Stimulated activated CD8-positive, alpha-beta memory T cell treated with anti-CD3 and anti-CD28 coated beads, Interleukin-7, amount 100 ng/mL, for 48 hours (primary cell): ENCODE data around the gene CYSTM1.
"Not testable (repeated sequence)": the region's sequence is repeated elsewhere in the genome, so short reads cannot be mapped to it uniquely, and the experiment has no call there.

Source experiments
- DNase-seq, 2 donors: peaks; one replicate each; pipeline ENCODE4 v3.0.0-alpha.2; 2020; ENCODE audit warnings: low read depth in 1 of 2; ENCODE audit errors: extremely low read depth in 1 of 2

CYSTM1 gene

DNA sequence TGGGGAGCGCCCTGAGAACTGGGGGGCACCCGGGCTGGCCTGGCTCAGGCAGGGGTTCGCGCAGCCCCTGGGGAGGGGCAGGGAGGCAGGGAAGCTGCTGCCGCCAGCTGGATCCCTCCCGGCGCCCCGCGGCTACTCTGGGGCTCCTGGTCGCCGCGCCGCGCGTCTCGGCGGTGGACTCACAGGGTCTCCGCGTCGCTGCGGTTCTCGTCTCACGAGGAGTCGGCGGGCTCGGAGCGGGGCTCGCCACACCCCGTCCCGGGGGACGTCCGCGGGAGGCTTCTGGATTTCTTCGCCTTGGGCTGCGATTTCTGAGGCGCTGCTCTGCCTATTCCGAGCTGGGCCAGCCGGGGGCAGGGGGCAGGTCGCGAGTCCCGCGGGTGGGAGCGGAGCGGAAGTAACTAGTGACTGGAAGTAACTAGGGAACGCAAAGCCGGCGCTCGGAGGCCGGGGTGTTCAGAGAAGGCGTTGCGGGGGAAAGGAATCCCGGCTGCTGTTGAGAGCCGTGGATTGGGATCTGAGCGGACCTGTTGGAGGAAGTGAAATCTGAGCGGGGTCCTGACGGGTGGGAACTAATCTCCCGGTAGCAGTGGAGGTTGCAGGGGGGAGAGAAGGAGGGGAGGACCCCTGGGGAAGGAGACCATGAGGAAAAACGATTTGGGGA, 511 bp downstream of the CYSTM1 start:
- peak; percentile 32 to 45 for DNase-seq

DNA sequence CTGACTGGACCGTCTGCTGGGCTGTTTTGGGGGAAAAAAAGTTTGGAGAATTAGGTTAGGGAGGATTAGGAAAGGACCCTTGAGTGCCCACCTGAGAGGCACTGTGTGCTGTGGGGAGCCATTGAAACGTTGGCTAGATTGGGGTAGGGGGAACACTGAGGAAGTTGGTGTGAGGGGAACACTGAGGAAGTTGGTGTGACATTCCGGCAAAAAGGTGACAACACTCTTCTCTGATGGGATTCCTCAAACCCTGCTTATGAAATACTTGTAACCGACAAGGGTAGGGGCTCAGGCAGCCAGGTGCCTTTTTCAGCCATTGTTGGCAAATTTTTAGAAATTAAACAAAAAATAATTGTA, 1.0 kb downstream of the CYSTM1 start:
- DNase-seq, result no peak

DNA sequence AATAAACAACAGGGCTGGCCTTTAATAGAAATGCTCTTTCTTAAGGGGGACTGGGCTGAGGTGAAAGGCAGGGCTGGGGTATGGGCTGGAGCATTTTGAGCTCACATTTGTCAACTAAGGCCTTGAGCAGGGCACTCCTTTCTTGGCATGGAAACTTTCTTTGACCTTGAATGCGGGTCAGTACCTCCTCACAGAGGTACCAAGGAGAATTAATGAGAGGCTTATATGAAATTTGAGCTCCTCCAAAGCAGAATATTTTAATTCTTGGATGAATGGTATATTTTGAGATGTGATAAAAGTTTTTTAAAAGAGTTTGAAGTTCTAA, 3.1 kb downstream of the CYSTM1 start:
- no peak for DNase-seq

DNA sequence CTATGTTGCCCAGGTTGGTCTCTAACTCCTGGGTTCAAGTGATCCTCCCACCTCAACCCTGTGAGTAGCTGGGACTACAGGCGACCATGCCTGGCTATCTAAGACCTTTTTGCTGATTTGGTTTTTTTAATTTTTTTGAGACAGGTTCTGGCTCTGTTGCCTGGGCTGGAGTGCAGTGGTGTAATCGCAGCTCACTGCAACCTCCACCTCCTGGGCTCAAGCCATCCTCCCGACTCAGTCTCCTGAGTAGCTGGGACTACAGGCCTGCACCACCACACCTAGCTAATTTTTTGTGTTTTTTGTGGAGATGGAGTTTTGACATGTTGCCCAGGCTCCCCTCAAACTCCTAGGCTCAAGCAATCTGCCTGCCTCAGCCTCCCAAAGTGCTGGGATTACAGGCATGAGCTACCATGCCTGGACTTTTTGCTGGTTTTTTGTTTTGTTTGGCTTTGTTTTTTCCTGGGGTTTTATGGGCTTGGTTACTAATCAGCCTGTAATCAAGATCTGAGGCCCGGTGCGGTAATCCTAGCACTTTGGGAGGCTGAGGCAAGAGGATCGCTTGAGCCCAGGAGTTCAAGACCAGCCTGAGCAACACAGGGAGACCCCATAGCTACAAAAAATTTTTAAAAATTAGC, 3.6 kb downstream of the CYSTM1 start:
- no peak for DNase-seq

DNA sequence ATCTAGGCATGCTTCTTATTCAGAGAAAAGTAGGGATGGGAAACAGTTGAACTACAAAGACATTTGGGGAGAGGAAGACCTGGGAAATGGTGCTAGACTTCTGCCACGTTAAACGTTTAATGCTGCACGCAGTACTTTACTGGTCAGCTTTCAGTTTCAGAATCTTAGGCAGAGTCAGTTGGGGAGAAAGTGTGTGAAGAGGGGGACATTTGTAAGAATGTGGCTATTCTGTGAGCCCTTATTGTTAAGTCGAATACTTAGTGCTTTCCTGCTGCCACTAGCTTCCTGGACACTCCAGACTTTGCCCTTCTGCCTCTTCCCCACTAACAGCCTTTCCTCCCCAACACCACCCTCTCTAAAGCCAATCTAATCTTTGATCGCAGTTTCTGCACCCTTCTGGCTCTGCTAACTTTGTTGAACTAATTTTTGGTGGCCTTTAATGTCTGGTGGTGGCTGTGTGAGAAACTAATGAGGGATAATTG, 6.1 kb downstream of the CYSTM1 start:
- no peak for DNase-seq

DNA sequence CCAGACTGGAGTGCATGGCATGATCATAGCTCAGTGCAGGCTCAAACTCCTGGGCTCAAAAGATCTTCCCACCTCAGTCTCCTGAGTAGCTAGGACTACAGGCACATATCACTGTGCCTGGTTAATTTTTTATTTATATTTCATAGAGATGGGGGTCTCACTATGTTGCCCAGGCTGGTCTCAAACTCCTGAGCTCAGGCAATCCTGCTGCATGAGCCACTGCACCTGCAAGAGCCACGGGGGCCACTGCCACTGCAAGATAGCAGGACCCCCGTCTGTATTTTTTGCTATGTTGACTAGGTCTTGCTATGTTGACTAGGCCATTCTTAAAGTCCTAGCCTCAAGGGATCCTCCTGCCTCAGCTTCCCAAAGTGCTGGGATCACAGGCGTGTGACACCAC, 6.5 kb downstream of the CYSTM1 start:
- no peak for DNase-seq

DNA sequence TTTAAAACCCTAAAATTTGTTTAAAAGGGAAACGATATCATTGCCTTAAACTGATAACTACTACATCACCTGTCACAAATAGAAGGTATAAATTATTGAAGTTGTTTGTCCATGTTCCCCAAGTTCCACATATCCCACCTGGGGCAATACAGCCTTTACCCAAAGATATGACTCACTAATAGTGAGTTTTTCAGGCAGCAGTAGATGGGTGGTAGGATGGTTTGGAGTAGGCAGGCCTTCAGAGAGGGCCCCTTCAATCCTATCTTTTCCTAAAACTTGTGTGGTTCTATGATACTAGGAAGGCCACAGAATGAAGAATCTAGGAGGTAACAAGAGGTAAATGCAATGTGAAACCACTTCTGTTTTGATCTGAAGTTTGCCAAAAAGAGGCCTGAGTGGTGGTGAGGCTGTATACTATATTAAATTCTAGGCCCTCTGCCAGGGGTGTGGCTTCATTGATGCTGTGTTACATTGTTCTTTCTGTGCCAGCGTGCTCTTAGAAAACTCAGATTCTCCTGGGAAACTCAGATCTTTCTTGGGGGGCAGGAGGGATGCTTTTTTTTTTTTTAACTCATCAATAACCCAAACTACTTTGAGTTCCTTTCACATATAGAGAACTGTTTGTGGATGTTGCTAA, 7.2 kb downstream of the CYSTM1 start:
- DNase-seq, result no peak

DNA sequence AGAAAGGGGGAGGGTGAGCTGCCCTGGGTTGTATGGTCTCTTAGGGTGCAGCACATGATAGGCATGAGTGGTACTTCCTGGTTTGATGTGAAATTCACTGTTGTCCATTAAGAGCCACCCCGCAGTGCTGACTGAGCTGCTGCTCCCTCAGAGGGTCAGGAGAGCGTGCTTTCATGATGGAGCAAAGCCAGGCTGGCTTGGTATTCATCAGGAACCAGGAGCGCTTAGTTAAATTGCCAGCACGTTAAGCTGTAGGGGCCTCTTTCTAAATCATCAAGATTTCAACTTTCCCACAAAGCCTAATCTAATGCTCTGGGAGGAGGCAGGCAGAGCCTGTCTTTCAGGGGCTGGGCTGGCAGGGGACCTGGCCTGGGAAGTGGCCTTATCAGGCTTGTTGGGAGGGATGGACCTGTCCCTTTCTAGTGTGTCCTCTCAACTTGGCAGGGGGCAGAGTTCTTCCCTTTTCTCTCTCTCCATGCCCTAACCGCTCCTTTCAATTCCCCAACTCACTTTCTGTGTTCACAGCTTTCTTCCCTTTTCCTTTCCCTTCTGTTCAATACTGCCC, 7.9 kb downstream of the CYSTM1 start:
- DNase-seq, result no peak

DNA sequence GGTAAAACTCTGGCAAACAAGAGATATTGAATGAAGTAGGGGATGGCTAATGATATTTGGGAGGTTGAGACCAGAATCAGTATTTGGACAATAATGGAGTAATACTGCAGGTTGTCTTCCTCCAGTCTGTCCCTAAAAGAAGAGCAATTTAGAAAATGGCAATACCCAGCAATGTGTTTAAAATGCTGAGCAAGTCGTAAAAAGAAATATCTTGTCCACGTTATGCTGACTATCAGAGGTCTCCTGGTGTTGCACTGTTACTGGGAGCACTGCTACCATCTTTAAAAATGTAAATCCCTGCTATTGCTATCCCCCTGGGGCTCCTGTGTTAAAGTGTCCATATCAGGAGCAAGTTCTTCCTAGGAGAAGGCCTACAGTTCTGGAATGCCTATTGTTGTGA, 10.4 kb downstream of the CYSTM1 start:
- no peak for DNase-seq

DNA sequence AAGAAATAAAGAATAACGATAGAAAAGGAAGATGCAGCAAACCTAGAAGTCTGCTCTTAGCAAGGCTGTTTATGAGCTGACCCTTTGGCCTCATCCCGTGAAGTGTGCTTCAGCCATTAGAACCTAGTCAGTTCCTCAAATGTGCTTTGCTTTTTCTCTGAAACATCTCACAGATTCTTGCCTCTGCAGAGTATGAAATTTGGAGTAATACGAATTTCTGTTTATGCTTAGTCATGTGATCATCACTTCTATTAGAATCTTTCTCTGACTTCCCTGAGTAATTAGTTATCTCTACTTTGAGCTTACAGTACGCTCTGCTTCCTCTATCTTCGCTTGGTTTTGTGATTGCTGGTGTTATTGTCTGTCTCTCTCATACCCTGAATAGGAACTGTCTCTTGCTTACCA, 11.3 kb downstream of the CYSTM1 start:
- DNase-seq, result no peak

DNA sequence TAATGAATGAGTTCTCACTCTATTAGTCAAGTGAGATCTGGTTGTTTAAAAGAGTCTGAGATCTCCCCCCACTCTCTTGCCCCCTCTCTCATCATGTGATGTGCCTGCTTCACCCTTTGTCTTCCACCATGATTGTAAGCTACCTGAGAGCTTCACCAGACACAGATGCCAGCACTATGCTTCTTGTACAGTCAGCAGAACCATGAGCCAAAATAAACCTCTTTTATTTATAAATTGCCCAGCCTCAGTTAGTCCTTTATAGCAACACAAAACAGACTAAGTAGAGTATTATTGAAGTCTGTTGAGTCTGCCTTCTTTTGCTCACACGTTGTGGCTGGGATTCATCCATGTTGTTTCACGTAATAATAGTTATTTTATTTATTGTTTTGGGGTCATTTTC, 14.3 kb downstream of the CYSTM1 start:
- no peak for DNase-seq

DNA sequence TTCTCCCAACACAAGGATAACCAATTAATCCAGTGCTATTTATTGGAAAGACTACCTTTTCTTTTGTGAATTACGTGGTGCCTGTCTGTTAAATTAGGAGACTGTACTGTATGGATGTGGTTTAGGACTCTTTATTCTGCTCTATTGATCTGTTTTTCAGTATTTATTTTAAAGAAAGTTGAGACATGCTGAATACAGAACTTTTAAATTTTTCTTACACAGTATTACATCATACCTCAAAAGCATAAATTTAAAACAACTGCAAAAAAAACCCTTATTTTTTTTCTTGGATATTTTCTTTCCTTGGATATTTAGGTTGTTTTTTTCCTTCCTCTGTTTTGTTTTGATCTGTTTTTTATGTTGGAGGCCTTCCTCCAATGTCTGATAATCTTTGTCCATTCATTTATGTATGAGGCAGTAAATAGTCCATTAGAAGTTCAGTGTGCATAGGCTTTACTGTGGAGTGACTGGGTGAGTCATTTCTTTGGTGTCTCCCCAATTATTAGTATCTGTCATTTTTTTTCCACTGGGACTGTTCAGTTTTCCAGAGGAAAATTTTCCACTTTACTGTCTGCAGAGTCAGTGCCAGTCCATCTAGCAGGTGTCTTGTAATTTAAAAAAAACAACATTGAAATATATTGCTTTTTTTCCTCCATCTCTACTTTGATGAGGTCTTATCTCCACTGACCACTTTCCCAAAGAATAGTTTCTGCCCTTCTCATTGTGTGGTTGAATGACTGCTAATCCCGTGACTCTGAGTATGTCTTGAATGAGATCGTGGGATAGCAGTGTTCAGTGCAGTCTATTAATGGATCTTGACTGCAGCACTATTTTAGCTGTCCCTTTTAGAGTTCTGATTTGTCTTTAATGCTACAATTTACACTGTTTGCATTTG, 15.2 kb downstream of the CYSTM1 start:
- no peak for DNase-seq

DNA sequence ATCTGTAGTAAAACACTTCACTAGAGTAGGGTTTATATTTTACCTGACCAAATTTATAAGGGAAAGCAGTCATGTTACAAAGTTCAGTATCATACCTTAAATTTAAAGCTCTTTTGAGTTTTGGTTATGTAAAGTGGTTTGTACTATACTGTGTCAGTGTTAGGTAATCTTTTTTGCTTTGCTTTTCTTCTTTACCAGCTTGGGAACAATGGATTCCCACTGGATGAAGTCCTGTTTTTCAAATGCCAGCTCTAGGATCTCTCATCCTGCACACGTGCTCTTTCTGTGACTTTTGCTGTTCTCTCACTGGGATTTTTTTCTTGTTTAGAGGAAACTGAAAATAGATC, 15.9 kb downstream of the CYSTM1 start:
- no peak for DNase-seq

DNA sequence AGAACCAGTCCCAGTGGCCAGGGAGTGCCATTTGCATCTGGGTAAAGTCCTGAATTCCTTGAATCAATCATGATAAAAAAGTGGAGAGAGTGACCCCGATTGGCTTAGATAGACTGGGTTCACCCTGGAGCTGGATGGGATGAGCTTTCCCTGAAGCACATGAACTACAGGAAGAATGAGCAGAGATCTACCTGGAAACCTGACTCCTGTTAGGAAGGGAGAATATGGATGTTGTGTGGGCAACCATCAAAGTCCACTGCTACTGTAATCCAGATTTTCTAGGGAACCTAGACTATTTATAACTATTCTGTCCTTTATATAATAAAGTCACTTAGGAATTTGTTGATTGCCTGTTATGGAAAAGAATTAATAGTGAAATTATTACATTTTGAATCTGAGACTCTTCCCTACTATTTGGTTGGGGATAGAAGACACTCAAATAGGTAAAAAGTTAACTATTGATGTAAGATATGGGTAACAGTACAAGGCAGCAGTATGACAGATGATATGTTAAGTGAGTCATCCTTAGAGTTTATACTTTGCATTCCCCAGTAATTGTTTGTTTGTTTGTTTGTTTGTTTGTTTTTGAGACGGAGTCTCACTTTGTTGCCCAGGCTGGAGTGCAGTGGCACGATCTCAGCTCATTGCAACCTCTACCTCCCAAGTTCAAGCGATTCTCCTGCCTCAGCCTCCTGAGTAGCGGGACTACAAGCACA, 17.9 kb downstream of the CYSTM1 start:
- DNase-seq, result no peak

DNA sequence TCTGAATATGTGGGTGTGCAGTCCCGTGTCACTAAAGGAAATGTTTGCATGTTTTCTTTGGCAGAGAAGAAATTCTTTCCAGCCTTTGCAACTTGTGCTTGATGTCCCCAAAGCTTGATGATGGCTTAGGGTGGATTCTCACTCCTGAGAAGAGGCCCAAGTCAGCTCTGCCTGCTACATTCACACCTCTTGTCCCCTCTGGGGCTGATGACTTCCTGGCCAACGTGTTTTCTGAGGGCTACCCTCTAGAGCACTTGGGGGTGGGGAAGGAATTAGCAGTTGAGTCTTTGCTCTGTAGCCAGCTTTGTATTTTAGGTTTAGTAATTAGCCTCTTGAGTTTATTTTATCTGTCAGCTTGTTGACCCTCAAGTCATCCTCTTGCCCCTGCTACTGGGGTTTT, 19.7 kb downstream of the CYSTM1 start:
- no peak for DNase-seq

DNA sequence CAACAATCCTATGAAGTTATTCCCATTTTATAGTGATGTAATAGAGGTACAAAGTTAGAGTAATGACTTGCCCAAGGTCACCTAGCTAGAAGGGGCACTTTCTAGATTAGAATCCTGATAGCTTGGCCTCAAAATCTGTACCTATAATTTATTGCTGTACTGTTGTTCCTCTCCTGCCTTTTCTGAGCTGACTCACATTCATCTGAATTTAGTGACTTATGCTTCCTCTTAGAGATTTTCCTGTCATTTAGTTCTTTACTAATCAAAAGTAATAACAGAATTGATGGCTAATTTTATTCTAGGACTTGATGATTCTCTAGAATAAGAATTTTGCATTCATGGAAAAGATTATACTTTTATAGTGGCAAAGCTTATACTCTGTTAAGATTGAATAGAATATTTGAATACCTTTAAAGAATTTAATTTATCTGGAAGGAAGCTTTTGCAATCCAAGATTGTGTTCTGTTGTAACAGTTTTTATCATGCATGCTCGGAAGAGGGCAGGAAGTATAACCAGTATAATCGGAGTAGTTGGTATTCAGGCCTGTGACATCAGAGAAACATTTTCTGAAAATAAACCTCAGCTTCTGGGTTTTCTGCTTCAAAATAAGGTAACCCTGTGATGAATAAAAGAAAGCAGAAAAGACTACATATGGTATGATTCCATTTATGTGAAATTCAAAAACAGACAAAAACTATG, 21.3 kb downstream of the CYSTM1 start:
- DNase-seq, result no peak

DNA sequence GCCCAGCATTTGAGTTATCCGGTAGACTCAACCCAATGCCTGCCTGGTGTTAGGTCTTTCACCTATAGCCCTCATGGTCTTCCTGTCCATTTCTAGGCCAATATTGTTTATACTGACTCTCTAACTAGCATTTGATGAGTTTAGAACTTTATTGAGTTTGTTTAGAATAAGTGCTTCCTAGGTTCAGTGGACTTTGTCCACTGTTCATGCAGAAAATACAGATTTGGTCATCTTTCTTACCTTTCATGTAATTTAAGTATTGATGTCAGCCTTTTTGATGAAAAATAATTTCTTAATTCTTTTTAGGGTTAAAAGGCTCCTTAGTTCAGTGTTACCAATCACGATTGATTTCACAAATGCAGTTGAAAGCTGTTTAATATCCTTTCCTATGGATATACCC, 22.0 kb downstream of the CYSTM1 start:
- DNase-seq, result no peak

DNA sequence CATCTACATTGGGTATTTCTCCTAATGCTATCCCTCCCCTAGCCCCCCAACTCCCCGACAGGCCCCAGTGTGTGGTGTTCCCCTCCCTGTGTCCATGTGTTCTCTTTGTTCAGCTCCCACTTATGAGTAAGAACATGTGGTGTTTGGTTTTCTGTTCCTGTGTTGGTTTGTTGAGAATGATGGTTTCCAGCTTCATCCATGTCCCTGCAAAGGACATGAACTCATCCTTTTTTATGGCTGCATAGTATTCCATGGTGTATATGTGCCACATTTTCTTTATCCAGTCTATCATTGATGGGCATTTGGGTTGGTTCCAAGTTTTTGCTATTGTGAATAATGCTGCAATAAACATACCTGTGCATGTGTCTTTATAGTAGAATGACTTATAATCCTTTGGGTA, 23.9 kb downstream of the CYSTM1 start:
- not testable (repeated sequence) for DNase-seq

DNA sequence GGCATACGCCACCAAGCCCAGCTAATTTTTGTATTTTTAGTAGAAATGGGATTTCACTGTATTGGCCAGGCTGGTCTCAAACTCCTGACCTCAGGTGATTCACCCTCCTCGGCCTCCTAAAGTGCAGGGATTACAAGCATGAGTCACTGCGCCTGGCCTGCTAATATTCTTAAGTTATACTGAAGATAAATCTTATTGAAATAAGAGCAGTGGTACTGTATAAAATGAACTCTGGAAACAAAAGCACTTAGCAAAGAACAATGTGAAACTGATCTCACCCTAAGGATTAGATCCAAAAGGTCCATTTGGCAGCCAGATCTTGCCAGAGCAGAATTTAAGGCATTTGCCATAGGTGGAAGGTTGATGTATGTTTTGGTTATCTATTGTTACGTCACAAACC, 27.1 kb downstream of the CYSTM1 start:
- DNase-seq, result no peak

DNA sequence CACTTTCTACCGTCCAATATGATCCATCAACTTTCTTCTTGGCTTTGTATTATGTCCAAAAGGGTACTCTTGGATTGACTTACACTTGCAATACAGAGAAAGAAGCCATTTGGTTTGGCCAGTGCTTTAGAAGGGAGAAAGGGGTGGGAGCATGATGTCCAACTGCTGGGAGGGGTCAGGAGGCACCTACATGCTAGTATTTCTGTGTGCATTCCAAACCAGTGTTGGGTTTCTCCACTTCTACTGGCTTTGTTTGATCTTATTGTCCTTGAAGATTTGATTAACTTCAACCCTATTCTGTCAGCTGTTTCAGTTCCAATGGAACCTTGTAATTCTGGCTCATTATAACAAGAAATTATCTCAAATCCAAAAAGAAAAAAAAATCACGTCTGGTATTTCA, 27.6 kb downstream of the CYSTM1 start:
- no peak for DNase-seq
